Mesenchymal stem cell (in vitro differentiated cells and primary cell): ENCODE data around the gene BRD3.

Source experiments
- DNase-seq: peaks from one replicate; pipeline ENCODE4 v3.0.0-alpha.2; 2013
- H2AFZ ChIP-seq: one replicate; pipeline ENCODE4 v1.6.1; 2013; ENCODE audit warnings: low read depth, mild to moderate bottlenecking, control low read depth, inconsistent platforms, low read length, moderate library complexity
- H2AK5ac ChIP-seq: 2 replicates; pipeline ENCODE4 v1.6.1; 2013; ENCODE audit warnings: low read length, moderate library complexity, mild to moderate bottlenecking, inconsistent platforms; ENCODE audit not compliant: severe bottlenecking
- H2BK120ac ChIP-seq: one replicate; pipeline ENCODE4 v1.6.1; 2013; ENCODE audit warnings: low read depth, mild to moderate bottlenecking, inconsistent platforms, low read length, moderate library complexity
- H2BK12ac ChIP-seq, 2 experiments: one replicate each; pipeline ENCODE4 v1.6.1; 2013; ENCODE audit warnings: inconsistent platforms in 2 of 2, low read length in 2 of 2, mild to moderate bottlenecking in 2 of 2, moderate library complexity in 2 of 2, control low read depth in 1 of 2
- H2BK15ac ChIP-seq: one replicate; pipeline ENCODE4 v1.6.1; 2013; ENCODE audit warnings: mild to moderate bottlenecking, low read depth, inconsistent platforms; ENCODE audit not compliant: poor library complexity, severe bottlenecking
- H2BK5ac ChIP-seq: 2 replicates; pipeline ENCODE4 v1.6.1; 2013; ENCODE audit warnings: low read depth, mild to moderate bottlenecking, low read length, control low read depth, inconsistent platforms; ENCODE audit not compliant: poor library complexity, severe bottlenecking
- H3K14ac ChIP-seq, 2 experiments: one replicate each; pipeline ENCODE4 v1.6.1; 2013; ENCODE audit warnings: inconsistent platforms in 2 of 2, low read length in 2 of 2, control low read depth in 1 of 2, mild to moderate bottlenecking in 1 of 2, moderate library complexity in 1 of 2
- H3K18ac ChIP-seq, 2 experiments: one replicate each; pipeline ENCODE4 v1.6.1; 2013; ENCODE audit warnings: inconsistent platforms in 2 of 2, low read length in 2 of 2, control low read depth in 1 of 2, low read depth in 1 of 2, mild to moderate bottlenecking in 1 of 2
- H3K23ac ChIP-seq, 2 experiments: one replicate each; pipeline ENCODE4 v1.6.1; 2013; ENCODE audit warnings: inconsistent platforms in 2 of 2, low read length in 2 of 2, mild to moderate bottlenecking in 2 of 2, moderate library complexity in 2 of 2, control low read depth in 1 of 2
- H3K27ac ChIP-seq: 2 replicates; pipeline ENCODE4 v1.5.1; 2013; ENCODE audit warnings: mild to moderate bottlenecking, moderate library complexity, low read length, control low read depth, inconsistent platforms; ENCODE audit not compliant: poor library complexity, severe bottlenecking
- H3K27me3 ChIP-seq, 2 experiments: 2 replicates each; pipeline versions ENCODE4 v1.6.1 to v1.7.0; 2013; ENCODE audit warnings: low read length in 2 of 2, mild to moderate bottlenecking in 2 of 2, moderate library complexity in 2 of 2, control low read depth in 1 of 2, inconsistent platforms in 1 of 2; ENCODE audit not compliant: control insufficient read depth in 1 of 2, insufficient read depth in 1 of 2
- H3K36me3 ChIP-seq, 2 experiments: 2 replicates each; pipeline versions ENCODE4 v1.6.1 to v1.7.0; 2013; ENCODE audit warnings: low read length in 2 of 2, control low read depth in 1 of 2, inconsistent platforms in 1 of 2, low read depth in 1 of 2, mild to moderate bottlenecking in 1 of 2; ENCODE audit not compliant: insufficient read depth in 2 of 2, control insufficient read depth in 1 of 2
- H3K4ac ChIP-seq, 2 experiments: one replicate each; pipeline ENCODE4 v1.6.1; 2013; ENCODE audit warnings: inconsistent platforms in 2 of 2, low read length in 2 of 2, mild to moderate bottlenecking in 2 of 2, moderate library complexity in 2 of 2, control low read depth in 1 of 2, low read depth in 1 of 2
- H3K4me1 ChIP-seq: 2 replicates; pipeline ENCODE4 v1.6.1; 2013; ENCODE audit warnings: low read depth, low read length, control low read depth; ENCODE audit not compliant: control insufficient read depth, insufficient read depth
- H3K4me2 ChIP-seq: 2 replicates; pipeline ENCODE4 v1.6.1; 2013; ENCODE audit warnings: low read length, mild to moderate bottlenecking, inconsistent platforms; ENCODE audit not compliant: poor library complexity, severe bottlenecking
- H3K4me3 ChIP-seq, 2 experiments: 2 replicates each; pipeline versions ENCODE4 v1.5.1 to v1.7.0; 2013; ENCODE audit warnings: low read length in 2 of 2, mild to moderate bottlenecking in 2 of 2, control low read depth in 1 of 2, low read depth in 1 of 2; ENCODE audit not compliant: insufficient read depth in 1 of 2
- H3K79me1 ChIP-seq: replicated peaks from 2 replicates; pipeline ENCODE4 v1.6.1; 2013; ENCODE audit warnings: mild to moderate bottlenecking, control low read depth, low read length, inconsistent platforms; ENCODE audit not compliant: poor library complexity, severe bottlenecking
- H3K9ac ChIP-seq: 2 replicates; pipeline ENCODE4 v1.7.0; 2013; ENCODE audit warnings: mild to moderate bottlenecking, low read length, moderate library complexity
- H3K9me3 ChIP-seq: 2 replicates; pipeline ENCODE4 v1.7.0; 2013; ENCODE audit warnings: mild to moderate bottlenecking, low read length; ENCODE audit not compliant: control insufficient read depth
- H4K8ac ChIP-seq: one replicate; pipeline ENCODE4 v1.6.1; 2013; ENCODE audit warnings: inconsistent platforms, mild to moderate bottlenecking, low read length, moderate library complexity
- H4K91ac ChIP-seq: one replicate; pipeline ENCODE4 v1.6.1; 2013; ENCODE audit warnings: mild to moderate bottlenecking, low read length, inconsistent platforms
- WGBS: methylation state at CpG from one replicate; pipeline ENCODE4 v1.1.7; 2013; ENCODE audit warnings: mixed read lengths; 5-methylcytosine and 5-hydroxymethylcytosine counted together

The BRD3 gene

GRCh38 chr9:134051319-134051718, 16.5 kb downstream of the BRD3 start:
- no peak overlapping the region for H2AK5ac ChIP-seq
- no peak overlapping the region for H3K23ac ChIP-seq
- peaks cover 46% of the 10 kb centered on the region for H3K79me1 ChIP-seq
- no peak overlapping the region for H4K8ac ChIP-seq
- H3K27ac ChIP-seq = no peak overlapping the region
- H3K27me3 ChIP-seq = no peaks in the 10 kb centered on the region
- H2AFZ ChIP-seq = no peak overlapping the region
- peaks cover 26% of the 10 kb centered on the region for H3K4me1 ChIP-seq
- no peak overlapping the region for H2BK5ac ChIP-seq
- peaks cover 63 to 83% of the 10 kb centered on the region in 2 experiments for H3K36me3 ChIP-seq
- H3K9ac ChIP-seq = no peak overlapping the region
- H3K9me3 ChIP-seq = no peaks in the 10 kb centered on the region
- no peak overlapping the region for H3K4me3 ChIP-seq
- no peak overlapping the region for H3K4me2 ChIP-seq
- H4K91ac ChIP-seq = no peak overlapping the region
- WGBS = 89% methylated on average over 16 of the region's 16 CpGs
- no peak overlapping the region for H2BK12ac ChIP-seq
- no peak overlapping the region for H3K14ac ChIP-seq
- DNase-seq = no peak
- no peak overlapping the region for H3K18ac ChIP-seq
- H3K4ac ChIP-seq = no peak overlapping the region
- no peak overlapping the region for H2BK120ac ChIP-seq
- no peak overlapping the region for H2BK15ac ChIP-seq

- H2AFZ ChIP-seq = no peak overlapping the region
- no peak for DNase-seq
- no peak overlapping the region for H3K4ac ChIP-seq
- peaks cover 48% of the 10 kb centered on the region for H3K79me1 ChIP-seq
- no peak overlapping the region for H3K4me2 ChIP-seq
- H3K9me3 ChIP-seq = no peaks in the 10 kb centered on the region
- no peak overlapping the region for H4K8ac ChIP-seq
- no peak overlapping the region for H4K91ac ChIP-seq
- no peaks in the 10 kb centered on the region for H3K27me3 ChIP-seq
- peaks cover 20% of the 10 kb centered on the region for H3K4me1 ChIP-seq
- H3K27ac ChIP-seq = no peak overlapping the region
- no peak overlapping the region for H3K4me3 ChIP-seq
- no peak overlapping the region for H2BK12ac ChIP-seq
- H3K18ac ChIP-seq = no peak overlapping the region
- peaks cover 69 to 87% of the 10 kb centered on the region in 2 experiments for H3K36me3 ChIP-seq
- no peak overlapping the region for H2BK15ac ChIP-seq
- no peak overlapping the region for H2BK5ac ChIP-seq
- no peak overlapping the region for H2AK5ac ChIP-seq
- H3K9ac ChIP-seq = no peak overlapping the region
- WGBS = 89% methylated on average over 14 of the region's 14 CpGs
- H3K23ac ChIP-seq = no peak overlapping the region
- no peak overlapping the region for H2BK120ac ChIP-seq
- no peak overlapping the region for H3K14ac ChIP-seq
Measured at GRCh38 chr9:134050726-134051125, 17.1 kb downstream of the BRD3 start.

- H3K4me1 ChIP-seq = peaks cover 13% of the 10 kb centered on the region
- no peak overlapping the region for H2AFZ ChIP-seq
- no peak overlapping the region for H3K18ac ChIP-seq
- H2BK12ac ChIP-seq = no peak overlapping the region
- H3K79me1 ChIP-seq = peaks cover 53% of the 10 kb centered on the region
- no peak for DNase-seq
- no peak overlapping the region for H3K4me2 ChIP-seq
- H3K27me3 ChIP-seq = no peaks in the 10 kb centered on the region
- no peak overlapping the region for H2BK120ac ChIP-seq
- no peak overlapping the region for H3K27ac ChIP-seq
- no peak overlapping the region for H3K14ac ChIP-seq
- H3K9me3 ChIP-seq = no peaks in the 10 kb centered on the region
- H3K9ac ChIP-seq = no peak overlapping the region
- no peak overlapping the region for H3K4me3 ChIP-seq
- no peak overlapping the region for H2BK15ac ChIP-seq
- H2AK5ac ChIP-seq = no peak overlapping the region
- H3K4ac ChIP-seq = no peak overlapping the region
- WGBS = 96% methylated on average over 27 of the region's 28 CpGs
- H4K91ac ChIP-seq = no peak overlapping the region
- H3K36me3 ChIP-seq = peaks cover 77 to 89% of the 10 kb centered on the region in 2 experiments
- no peak overlapping the region for H2BK5ac ChIP-seq
- H3K23ac ChIP-seq = no peak overlapping the region
- H4K8ac ChIP-seq = no peak overlapping the region
Measured at GRCh38 chr9:134049772-134050588, 17.8 kb downstream of the BRD3 start.

GRCh38 chr9:134049236-134049635, 18.6 kb downstream of the BRD3 start:
- H3K18ac ChIP-seq = no peak overlapping the region
- WGBS = 97% methylated on average over 20 of the region's 20 CpGs
- H4K91ac ChIP-seq = no peak overlapping the region
- no peaks in the 10 kb centered on the region for H3K27me3 ChIP-seq
- no peak for DNase-seq
- no peak overlapping the region for H4K8ac ChIP-seq
- H3K4ac ChIP-seq = no peak overlapping the region
- no peak overlapping the region for H2BK15ac ChIP-seq
- H2BK12ac ChIP-seq = no peak overlapping the region
- no peak overlapping the region for H3K4me2 ChIP-seq
- H2BK120ac ChIP-seq = no peak overlapping the region
- H3K14ac ChIP-seq = no peak overlapping the region
- H3K27ac ChIP-seq = no peak overlapping the region
- H2AK5ac ChIP-seq = no peak overlapping the region
- H3K79me1 ChIP-seq = peaks cover 49% of the 10 kb centered on the region
- H2AFZ ChIP-seq = no peak overlapping the region
- peaks cover 8% of the 10 kb centered on the region for H3K4me1 ChIP-seq
- no peak overlapping the region for H3K23ac ChIP-seq
- H2BK5ac ChIP-seq = no peak overlapping the region
- peaks cover 84 to 94% of the 10 kb centered on the region in 2 experiments for H3K36me3 ChIP-seq
- no peak overlapping the region for H3K4me3 ChIP-seq
- H3K9ac ChIP-seq = no peak overlapping the region
- H3K9me3 ChIP-seq = no peaks in the 10 kb centered on the region
